HL-60 (cell line): ENCODE results near the gene COX11.

ENCODE experiments used
- CTCF ChIP-seq: IDR thresholded peaks from one replicate; pipeline ENCODE4 v1.5.1; 2011; ENCODE audit warnings: low read length, control low read depth, inconsistent platforms; ENCODE audit not compliant: insufficient read depth
- GABPA ChIP-seq: IDR thresholded peaks from 2 replicates; pipeline ENCODE4 v1.6.1; 2012; ENCODE audit warnings: low read depth
- POLR2AphosphoS5 ChIP-seq: IDR thresholded peaks from 2 replicates; pipeline ENCODE4 v1.6.1; 2012; ENCODE audit warnings: low read depth
- REST ChIP-seq: IDR thresholded peaks from 2 replicates; pipeline ENCODE4 v1.6.1; 2012; ENCODE audit warnings: low read depth; ENCODE audit not compliant: insufficient replicate concordance

GRCh38 chr17:54935471-54935870 is 33.0 kb downstream of the COX11 start:
- TF ChIP-seq CTCF (no peak), POLR2AphosphoS5 (no peak), REST (no peak), GABPA (no peak)
